Measurements from ENCODE around the gene NUDT21. TPM values are rescaled to one million over a fixed set of nuclear protein-coding genes. Genes with fewer than 3 reads are reported as not detected.

NUDT21 gene
- total RNA-seq, 1 donor from 2014 or later = 224 TPM

DNA sequence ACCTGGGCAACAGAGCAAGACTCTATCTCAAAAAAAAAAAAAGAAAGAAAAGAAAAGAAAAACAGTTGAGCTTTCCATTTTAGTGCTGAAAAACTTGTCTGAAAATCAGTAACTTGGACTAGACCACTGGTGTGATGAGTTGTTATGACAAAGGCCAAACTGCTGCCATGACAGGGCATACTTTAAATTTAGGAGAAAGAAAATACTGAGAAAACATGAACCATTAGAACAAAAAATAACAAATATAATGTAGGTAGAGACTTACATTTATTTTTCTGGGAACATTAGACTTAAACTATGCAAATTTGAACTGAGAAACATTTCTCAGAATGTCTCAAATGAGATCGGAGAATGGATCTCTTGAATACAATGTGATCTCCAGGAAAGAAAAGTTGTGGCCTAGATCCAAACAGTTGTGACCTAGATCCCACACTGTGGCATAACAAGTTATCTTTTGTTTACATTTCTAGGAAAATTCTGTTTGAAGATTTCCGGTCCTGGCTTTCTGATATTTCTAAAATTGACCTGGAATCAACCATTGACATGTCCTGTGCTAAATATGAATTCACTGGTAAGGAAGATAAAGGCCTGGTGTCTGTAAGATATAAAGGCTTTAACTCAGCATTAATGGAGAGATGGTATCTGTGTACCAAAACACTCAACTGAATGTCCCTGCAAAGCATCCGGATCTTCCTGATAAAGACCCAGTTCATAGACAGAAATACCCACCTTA is 11.1 kb upstream of the NUDT21 start:
- intact Hi-C loops (cut with micrococcal nuclease) = no loop called here

DNA sequence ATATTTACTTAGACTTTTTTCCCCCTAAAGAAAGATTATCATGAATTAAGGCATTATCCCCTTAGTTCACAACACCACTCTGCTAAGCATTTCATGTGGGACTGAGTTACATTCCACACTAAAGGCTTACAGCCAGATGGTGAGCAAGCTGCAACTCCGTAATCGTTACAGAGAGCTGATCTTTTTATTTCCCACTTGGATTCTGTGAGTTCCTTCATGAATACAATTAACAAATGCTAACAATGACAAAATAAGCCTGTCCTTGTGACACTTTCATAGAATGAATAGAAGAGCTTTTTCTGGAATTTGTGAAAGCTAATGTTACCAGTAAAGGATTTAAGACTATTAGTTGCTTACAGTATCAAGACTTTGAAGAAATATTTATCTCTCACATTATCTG is 9.0 kb upstream of the NUDT21 start:
- intact Hi-C loops (cut with micrococcal nuclease) = no loop called here

DNA sequence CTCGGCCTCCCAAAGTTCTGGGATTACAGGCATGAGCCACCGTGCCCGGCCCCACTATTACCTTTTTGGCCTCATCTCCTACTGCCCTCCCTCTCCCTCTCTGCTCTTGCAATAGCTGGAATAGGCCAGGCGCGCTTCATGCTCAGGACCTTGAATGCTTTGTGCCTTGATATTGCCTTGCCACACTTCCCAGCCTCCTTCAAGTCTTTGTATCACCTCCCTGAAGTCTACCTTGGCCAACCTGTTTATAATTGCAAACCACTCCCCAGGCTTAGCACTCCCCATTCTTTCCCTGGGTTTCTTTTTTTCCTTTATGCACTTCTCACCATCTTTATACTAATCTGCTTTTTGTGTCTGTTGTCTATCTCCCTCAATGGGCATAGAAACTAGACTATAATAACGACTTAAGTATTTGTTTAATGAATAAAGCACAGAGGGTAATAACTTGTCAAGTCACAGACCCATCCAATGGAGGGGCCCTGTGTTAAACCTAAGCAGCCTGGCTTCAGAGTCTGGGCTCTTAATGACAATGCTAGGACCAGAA is 6.9 kb upstream of the NUDT21 start:
- intact Hi-C loops (cut with micrococcal nuclease) = loop anchor here (10.0 kb wide), 2 partner anchors 787 to 1077 kb away; partner anchors contain the start of genes ARL2BP and CCDC102A

DNA sequence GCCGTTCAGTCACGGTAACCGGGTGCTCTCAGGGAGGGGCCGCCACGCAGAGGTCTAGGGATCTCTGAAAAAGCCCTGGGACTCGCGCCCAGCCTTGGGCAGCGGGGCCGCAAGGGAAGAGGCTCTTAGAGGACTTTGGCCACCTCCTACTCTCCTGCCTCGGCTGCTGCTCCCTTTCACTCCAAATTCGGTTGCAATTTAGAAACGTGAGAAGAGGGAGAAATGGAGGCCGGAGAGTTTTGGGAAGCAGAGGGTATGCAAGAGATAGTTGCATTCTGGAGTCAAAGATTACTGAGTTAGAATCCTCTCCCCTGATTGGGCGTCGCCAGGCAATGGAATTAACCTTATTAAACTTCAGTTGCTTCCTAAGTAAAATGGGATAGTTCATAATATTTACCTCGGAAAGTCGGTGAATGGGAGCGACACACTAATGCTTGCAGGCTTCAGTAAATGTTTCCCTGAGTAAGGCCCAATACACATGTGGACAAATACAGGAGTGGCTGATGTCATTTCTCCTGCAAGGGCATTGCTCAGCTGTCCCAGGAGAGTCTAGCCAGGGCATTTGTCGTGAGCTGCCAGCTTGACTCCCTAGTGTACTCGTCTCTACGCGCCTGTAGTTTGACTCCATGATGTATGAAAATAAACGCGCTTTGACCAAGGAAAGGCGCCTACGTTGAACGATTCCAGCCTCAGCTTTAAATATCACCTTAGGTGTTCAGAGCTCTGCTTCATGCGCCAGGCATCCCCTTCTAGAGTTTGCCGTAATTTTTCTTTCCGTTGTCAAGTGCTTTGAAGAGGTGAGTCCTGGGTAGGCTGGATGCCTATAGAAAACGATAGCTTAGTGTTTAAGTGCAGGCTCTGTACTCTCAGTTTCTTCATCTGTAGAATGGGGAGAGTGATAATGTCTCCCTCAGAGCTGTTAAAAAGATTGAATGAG is 889 bp upstream of the NUDT21 start:
- intact Hi-C loops (cut with micrococcal nuclease) = loop anchor here (1.0 to 10.0 kb wide), 8 partner anchors 27 to 1083 kb away; partner anchors contain the start of genes AMFR, ARL2BP, CCDC102A and HERPUD1

DNA sequence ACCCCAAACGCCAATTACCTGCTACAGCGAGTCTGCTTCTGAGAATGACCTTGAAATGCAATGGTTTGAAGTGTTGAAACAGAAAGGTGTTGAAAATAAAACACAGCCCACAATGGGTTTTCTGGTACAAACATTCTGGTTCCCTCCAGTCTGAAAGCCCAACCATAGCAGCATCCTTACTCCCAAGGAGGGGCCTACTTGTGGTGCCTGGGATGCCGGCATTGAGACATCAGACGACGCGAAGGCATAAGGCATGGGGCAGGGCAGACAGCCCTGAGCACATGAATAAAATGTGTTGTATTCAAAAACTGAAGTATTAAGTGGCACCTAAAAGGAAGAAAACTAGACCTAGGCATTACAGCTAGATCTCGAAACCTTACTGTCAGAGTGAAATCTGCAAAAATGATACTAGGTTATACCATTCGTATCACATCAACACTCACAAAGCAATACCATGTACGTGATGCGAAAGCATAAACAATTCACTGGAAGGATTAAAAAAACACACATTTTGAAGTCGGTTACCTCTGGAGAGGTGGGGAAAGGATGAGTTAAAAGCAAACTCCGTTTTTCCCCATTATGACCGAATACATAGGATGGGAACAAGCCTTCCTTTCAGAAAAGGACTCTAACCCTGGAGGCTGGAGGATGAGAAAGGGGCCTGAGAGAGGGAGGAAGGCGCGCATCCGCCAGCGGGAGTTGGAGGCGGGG is 702 bp downstream of the NUDT21 start:
- intact Hi-C loops (cut with micrococcal nuclease) = loop anchor here (2.0 to 10.0 kb wide), 5 partner anchors 62 to 1084 kb away; partner anchors contain the start of genes ARL2BP, CCDC102A, HERPUD1 and MT2A

DNA sequence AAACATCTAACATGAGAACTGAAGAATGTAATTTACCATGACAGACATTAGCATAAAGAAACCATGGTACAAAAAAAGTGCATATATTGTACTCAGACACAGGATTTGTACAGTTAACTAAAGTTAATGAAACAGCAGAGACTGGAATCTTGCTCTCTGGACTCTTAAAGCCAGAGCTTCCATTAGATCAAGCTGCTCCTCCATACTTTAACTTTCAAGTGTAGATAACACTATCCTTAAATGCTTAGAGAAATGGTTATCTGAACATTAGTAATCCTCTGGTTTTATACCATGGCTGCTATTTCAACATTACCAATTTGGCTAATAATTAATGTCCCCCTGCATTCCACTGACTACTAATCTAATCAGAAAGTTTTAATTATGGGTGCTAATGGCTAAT is 3.1 kb downstream of the NUDT21 start:
- intact Hi-C loops (cut with micrococcal nuclease) = no loop called here

DNA sequence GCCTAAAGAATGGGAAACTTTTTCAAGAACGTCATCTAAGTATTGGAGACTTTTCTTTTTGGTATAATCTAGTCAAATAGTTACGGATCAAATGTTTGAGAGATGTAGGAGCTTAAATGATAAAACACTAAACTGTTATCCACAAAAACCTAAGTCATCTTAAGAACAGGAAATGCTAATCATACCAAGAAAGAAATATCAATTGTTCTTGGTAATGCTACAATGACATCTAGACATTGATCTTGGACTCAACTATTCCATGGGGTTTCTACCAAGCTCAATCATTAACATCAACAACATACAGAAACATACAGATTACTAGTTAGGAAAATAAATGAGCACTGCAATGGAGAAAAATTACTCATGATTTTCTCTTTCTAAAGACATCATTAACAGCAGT is 3.8 kb downstream of the NUDT21 start:
- intact Hi-C loops (cut with micrococcal nuclease) = no loop called here

DNA sequence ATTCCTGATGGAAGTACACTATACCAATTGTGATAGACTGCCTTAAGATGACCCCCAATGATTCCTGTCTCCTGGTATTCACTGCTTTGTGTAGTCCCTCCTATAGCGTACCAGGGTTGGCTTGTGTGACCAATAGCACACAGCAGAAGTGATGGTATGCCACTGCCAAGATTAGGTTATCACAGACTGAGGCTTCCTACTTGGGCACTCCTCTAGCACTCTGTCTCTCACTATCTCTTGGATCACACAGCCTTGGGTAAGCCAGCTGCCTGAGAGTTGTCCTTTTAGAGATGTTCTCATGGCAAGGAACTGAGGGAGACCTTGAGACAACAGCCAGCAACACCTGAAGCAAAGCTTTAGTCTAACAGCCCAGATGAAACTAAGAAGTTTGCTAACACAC is 13.1 kb downstream of the NUDT21 start:
- intact Hi-C loops (cut with micrococcal nuclease) = no loop called here

DNA sequence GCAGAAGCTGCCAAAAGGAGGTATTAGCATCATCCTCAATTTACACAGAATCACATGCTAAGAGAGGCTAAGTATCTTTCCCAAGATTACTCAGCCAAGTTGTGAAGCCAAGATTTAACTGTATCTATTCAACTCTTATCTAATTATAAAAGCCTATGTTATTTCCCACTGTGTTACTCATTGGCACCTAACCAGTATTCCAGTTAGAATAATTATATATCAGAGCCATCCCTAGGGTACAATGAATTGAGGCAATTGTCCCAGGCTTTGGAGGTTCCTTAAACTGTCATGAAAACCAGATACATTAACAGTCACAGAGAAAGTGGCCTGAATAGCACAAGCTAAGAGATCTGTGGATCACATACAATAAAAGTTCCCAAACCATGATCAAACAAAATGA is 14.9 kb downstream of the NUDT21 start:
- intact Hi-C loops (cut with micrococcal nuclease) = no loop called here

DNA sequence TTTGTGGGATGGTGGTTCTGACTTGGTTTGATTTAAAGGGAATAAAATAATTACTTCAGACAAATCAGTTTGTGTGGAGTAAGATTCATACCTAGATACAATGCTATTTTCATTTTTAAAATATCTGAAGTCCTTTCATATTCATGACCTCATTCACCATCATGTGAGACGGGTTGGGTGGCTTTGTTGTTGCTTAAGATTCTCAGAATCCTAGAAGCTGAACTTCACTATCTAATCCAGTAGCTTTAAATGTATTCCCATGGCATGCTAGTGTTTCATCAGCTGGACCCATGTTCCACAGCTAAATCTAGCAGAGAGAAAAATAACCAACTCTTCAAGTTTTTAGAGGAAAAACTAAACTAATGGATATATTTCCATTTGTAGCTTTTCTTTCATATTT is 23.0 kb downstream of the NUDT21 start:
- intact Hi-C loops (cut with micrococcal nuclease) = no loop called here

DNA sequence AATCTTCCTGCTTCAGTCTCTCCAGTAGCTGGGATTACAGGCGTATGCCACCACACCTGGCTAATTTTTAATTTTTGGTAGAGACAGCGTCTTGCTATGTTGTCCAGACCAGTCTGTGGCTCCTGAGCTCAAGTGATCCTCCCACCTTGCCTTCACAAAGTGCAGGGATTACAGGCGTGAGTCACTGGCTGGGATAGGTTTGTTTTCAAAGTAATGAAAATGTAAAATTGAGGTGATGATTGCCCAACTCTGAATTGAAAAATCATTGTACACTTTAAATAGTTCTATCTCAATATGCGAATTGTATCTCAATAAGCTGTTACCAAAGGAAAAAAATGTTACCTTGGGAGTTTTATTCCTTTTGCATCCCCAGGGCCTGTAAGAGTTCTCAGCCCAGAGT is 24.5 kb downstream of the NUDT21 start:
- intact Hi-C loops (cut with micrococcal nuclease) = no loop called here

DNA sequence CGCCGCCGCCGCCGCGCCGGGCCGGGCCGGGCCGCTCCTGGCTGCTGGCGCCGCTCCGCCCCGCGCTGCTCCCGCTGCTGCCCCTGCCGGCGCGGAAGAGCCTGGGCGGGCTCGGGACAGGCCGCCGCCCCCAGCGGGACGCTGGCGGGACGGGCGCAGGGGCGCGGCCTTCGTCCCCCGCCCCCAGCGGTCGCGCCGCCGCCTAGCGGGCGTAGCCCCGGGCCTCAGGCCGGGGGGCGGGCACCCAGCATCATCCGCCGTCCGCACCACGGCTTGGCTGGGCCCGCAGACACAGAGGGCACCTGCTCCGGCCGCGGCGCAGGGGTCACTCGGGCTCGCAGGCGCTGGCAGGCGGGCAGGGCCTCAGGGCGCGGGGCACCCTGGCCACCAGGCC is 25.7 kb downstream of the NUDT21 start, which contains the start of gene AMFR:
TSS of gene AMFR (minus strand) at position 107 of the 394 bp plus-strand sequence. CDS start 218 bp downstream, outside the sequence.
- intact Hi-C loops (cut with micrococcal nuclease) = loop anchor here (1.0 kb wide), 2 partner anchors 26 to 69 kb away; partner anchors contain the start of genes NUDT21 and OGFOD1

DNA sequence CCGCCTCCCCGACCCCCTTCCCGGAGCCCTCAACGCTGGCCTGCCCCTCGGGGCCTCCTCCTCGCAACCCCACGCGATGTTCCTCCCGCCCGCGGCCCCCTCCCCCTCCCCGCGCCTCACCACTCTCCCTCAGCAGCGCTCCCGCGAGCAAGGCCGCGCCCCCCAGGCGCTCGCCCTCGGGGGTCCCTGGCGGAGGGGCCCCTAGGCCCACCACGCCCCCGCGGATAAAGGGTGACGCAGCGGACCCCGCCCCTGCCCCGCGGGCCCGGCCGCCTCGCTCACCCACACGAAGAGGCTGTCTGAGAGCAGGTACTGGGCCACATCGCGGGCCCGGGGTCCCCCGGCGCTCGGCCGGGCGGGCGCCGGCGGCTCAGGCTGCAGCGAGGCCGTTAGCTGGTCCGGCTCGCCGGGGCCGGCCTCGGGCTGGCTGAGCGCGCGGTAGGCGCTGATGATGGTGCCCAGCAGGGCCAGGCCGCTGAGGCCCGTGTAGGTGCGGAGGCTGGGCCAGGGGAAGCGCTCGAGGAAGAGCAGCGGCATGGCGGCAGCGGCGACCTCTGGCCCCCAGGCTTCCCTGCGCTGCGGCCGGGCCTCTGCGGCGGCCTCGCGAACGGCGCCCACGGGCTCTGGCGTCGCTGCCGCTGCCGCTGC is 26.2 kb downstream of the NUDT21 start:
- intact Hi-C loops (cut with micrococcal nuclease) = loop anchor here (1.0 kb wide), 2 partner anchors 26 to 69 kb away; partner anchors contain the start of genes NUDT21 and OGFOD1

DNA sequence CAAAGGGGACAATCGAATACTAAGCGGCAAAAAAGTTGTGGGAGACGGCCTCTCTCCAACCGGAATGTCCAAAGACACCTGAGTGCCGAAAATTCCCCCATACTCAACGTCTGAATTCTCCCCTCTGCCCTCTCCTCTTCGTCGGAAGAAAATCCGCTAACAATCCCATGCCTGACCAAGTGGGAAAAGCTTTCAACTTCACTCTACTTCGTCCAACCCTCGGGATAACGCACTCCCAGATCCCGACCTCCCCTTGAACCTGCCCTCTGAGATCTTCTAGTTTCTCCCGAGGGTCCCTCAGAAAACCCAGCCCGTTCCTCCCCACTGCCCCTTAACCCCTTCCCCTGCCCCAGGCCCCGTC is 26.7 kb downstream of the NUDT21 start:
- intact Hi-C loops (cut with micrococcal nuclease) = no loop called here

DNA sequence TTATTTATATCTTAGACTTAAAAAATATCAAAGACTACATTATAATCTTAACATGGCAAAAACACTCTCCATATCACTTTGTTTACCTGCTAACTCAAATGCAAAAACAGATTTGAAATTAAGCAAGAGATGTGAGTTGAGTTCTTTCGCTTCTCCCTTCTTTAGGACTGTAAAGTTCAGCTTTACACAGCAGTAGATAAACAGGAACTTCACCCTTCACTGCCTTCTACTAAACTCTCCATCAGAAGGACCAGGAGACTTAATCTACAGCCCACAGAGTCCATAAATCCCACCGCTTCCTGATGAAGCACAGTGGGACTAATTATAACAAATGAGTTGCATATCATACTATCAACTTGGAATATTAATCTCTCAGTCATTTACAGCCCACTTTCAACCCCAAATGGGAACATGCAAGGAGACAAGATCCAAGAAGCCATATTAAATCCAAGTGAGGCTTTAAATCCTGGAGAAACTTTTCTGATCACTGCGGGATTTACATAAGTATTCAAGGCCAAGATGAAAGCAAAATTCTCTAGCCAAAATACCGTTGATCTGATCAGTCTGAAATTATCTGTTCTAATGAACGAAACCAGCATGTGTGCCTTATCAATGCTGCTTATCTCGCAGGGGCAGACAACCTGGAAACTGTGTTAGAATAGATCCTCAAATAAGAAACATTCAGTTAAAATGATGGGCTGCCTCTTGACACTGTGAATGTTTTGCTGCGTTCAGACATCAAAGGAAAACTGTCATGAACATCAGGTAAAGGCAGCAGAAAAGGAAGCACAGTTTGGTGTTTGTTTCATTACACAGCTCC is 27.3 kb downstream of the NUDT21 start:
- intact Hi-C loops (cut with micrococcal nuclease) = no loop called here

DNA sequence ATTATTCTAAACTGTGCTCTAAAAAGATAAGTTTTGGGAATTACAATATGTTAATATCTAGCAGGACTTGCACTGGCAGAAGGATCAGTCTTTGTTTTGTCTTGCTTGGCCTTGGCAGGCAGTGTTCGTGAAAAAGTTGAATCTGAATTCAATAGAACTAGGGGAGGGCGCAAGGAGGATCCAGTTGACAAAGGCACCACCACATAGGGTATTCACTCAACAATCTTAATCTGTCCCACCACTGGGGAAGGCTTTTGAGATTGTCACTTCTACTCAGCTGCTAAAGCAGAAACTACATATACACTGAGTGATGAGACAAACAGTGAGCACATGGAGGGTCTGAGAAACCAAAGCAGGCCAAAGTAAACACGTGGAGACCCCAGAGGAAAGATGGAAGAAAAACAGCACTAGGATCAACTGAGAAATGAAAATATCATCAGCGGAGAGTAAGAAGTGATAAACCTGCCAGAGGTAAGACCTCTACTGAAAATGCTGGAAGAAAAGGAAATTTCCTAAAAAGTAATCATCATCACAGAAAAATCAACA is 28.2 kb downstream of the NUDT21 start:
- intact Hi-C loops (cut with micrococcal nuclease) = no loop called here

DNA sequence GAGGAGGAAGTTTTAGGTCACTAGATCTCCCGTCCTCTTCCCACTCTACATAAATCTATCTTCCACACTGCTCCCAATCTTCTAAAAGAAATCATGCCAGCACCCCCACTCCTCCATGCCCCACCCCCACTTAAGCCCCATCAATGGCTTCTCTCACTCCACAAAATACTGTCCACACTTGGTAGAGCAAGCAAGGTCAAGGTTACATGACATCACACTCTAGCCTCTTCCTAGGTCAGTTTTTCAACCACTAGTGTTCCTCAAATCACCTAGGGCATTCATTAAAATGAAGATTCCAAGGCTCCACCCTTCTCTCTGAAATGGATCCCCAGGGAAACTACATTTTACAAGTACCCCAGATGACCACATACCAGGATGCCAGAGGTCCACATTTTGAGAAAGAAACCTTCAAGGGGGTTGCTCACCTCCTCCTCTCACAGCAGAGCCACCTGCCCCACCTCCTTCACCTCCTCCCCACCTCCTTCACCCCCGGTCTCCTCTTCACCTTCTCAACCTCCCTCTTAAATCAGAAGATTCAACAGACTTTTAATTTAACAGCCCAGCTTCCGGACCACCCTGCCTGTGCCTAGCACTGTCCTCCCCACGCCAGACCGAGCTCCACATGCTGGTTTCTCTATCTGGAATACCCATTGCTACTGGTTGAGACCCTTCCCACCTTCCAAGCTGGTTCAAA is 29.0 kb downstream of the NUDT21 start:
- intact Hi-C loops (cut with micrococcal nuclease) = no loop called here

DNA sequence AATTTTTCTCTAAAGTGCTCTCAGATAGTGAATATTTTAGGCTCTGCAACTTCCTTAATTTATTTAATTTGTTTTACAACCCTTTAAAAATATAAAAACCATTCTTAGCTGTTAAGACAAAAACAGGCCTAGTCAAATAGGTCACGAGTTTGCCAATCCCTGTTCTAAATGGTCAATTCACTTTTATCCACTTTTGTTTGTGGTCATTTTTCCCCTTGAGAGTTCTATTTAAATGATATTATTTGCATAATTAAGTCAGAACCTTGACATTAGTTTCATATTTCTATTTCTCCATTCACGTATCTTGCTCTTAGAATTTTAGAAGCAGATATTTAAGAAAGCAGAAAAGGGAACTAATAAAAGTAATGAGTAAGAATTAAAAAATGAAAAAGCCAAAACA is 29.8 kb downstream of the NUDT21 start:
- intact Hi-C loops (cut with micrococcal nuclease) = no loop called here

DNA sequence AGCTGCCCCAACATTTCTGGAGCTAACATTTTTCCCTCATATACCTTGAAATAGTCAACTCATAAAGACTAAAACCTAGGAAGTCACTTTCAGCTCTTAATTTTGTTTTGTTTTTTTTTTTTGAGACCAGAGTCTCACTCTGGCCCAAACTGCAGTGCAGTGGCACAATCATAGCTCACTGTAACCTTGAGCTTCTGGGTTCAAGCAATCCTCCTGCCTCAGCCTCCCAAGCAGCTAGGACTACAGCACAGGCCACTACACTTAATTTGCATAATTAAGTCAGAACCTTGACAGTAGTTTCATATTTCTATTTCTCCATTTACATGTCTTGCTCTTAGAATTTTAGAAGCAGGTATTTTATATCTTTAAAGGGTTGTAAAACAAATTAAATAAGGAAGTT is 30.5 kb downstream of the NUDT21 start:
- intact Hi-C loops (cut with micrococcal nuclease) = no loop called here
